Left ventricle myocardium superior (tissue), 1 donor: Measurements from ENCODE around the gene ALDH7A1. TPM values are rescaled to one million over a fixed set of nuclear protein-coding genes. Genes with fewer than 3 reads are reported as not detected.
"Not testable (repeated sequence)": the region's sequence is repeated elsewhere in the genome, so short reads cannot be mapped to it uniquely, and the experiment has no call there.

Experiments
- ATAC-seq: fragments of 200-7000 bp; cut with Tn5 transposase; one replicate; pipeline ENCODE4 v1.9.1; 2020; ENCODE audit warnings: mild to moderate bottlenecking, moderate library complexity
- DNase-seq: peaks from one replicate; pipeline ENCODE4 v3.0.0-alpha.2; 2020
- intact Hi-C: fragments of 100-400 bp; cut with micrococcal nuclease; formaldehyde crosslinking; loops from one replicate; pipeline ENCODE4 v1.11.0; 2022
- long read RNA-seq: library from polyadenylated mRNA; unstranded; transcript quantifications from one replicate; pipeline ENCODE4 v2.0.0, GENCODE V29; 2021
- total RNA-seq: library from RNA; stranded (reverse); fragmentation: NEBNext Ultra II Directional; extraction: Animal tissue kit (Norgen Biotek cat#: 25700); gene quantifications from one replicate; pipeline ENCODE4 v1.2.1, GENCODE V29; 2021
- donor health status: DM: no; HTN: yes; CAD: no; lungs with severe emphysema.

The ALDH7A1 gene
- total RNA-seq, result 33.7 TPM
- long read RNA-seq, full-length matches to known transcripts, result 41 of 47 reads
- long read RNA-seq, partial matches to known transcripts, result 4 of 47 reads
- long read RNA-seq, other reads (novel, unspliced or antisense), result 2 of 47 reads

- peak; percentile 91 for DNase-seq
- ATAC-seq, result peak; percentile 97
- intact Hi-C loops, result no loop called here
These were observed at the start of gene ALDH7A1 for GRCh38 chr5:126594748-126595485. ALDH7A1 (minus strand) TSS chr5:126595219; CDS start chr5:126595198, 21 bp downstream.

- intact Hi-C loops, result no loop called here
- ATAC-seq (no peak), DNase-seq (no peak)
These were observed 46.4 kb upstream of the ALDH7A1 start for GRCh38 chr5:126641387-126641786.

- intact Hi-C loops, result no loop called here
- DNase-seq, result no peak
These were observed 45.8 kb upstream of the ALDH7A1 start for GRCh38 chr5:126640866-126641265.

GRCh38 chr5:126636956-126637355, 41.9 kb upstream of the ALDH7A1 start:
- DNase-seq, result no peak
- no peak for ATAC-seq
- intact Hi-C loops, result no loop called here

More at GRCh38 chr5:126640866-126641265, 45.8 kb upstream of the ALDH7A1 start:
- ATAC-seq, result no peak

- DNase-seq, result no peak
These were observed 40.6 kb upstream of the ALDH7A1 start for GRCh38 chr5:126635585-126635984.

GRCh38 chr5:126633552-126633951, 38.5 kb upstream of the ALDH7A1 start:
- intact Hi-C loops, result no loop called here
- DNase-seq (no peak), ATAC-seq (no peak)

More at GRCh38 chr5:126635585-126635984, 40.6 kb upstream of the ALDH7A1 start:
- no peak for ATAC-seq
- intact Hi-C loops, result no loop called here

GRCh38 chr5:126631920-126632319, 36.9 kb upstream of the ALDH7A1 start:
- DNase-seq (no peak), ATAC-seq (no peak)
- intact Hi-C loops, result no loop called here

- ATAC-seq, result no peak
- intact Hi-C loops, result no loop called here
These were observed 33.1 kb upstream of the ALDH7A1 start for GRCh38 chr5:126628102-126628501.

GRCh38 chr5:126624534-126624933, 29.5 kb upstream of the ALDH7A1 start:
- intact Hi-C loops, result no loop called here
- DNase-seq (no peak), ATAC-seq (no peak)

More at GRCh38 chr5:126628102-126628501, 33.1 kb upstream of the ALDH7A1 start:
- no peak for DNase-seq

GRCh38 chr5:126619781-126620180, 24.8 kb upstream of the ALDH7A1 start:
- DNase-seq, result no peak
- ATAC-seq, result no peak
- intact Hi-C loops, result no loop called here

GRCh38 chr5:126617603-126618002, 22.6 kb upstream of the ALDH7A1 start:
- ATAC-seq, intact Hi-C loops, DNase-seq: not testable (repeated sequence)

- intact Hi-C loops, result no loop called here
- ATAC-seq, result no peak
- DNase-seq, result no peak
These were observed 20.3 kb upstream of the ALDH7A1 start for GRCh38 chr5:126615286-126615685.

- no peak for ATAC-seq
- intact Hi-C loops, result no loop called here
- no peak for DNase-seq
These were observed 19.0 kb upstream of the ALDH7A1 start for GRCh38 chr5:126613941-126614592.

GRCh38 chr5:126610616-126611015, 15.6 kb upstream of the ALDH7A1 start:
- DNase-seq, result no peak
- no peak for ATAC-seq
- intact Hi-C loops, result no loop called here

GRCh38 chr5:126610160-126610559, 15.1 kb upstream of the ALDH7A1 start:
- intact Hi-C loops, result no loop called here
- DNase-seq (no peak), ATAC-seq (no peak)

- intact Hi-C loops, result no loop called here
These were observed 10.5 kb upstream of the ALDH7A1 start for GRCh38 chr5:126605525-126605924.

GRCh38 chr5:126603402-126603991, 8.5 kb upstream of the ALDH7A1 start:
- ATAC-seq (no peak), DNase-seq (no peak)
- intact Hi-C loops, result no loop called here

More at GRCh38 chr5:126605525-126605924, 10.5 kb upstream of the ALDH7A1 start:
- no peak for DNase-seq
- no peak for ATAC-seq

GRCh38 chr5:126600631-126601511, 5.9 kb upstream of the ALDH7A1 start, which contains the start of gene PHAX:
PHAX (plus strand) TSS chr5:126600947; CDS start chr5:126600963, 16 bp downstream.
- peak; percentile 99 for ATAC-seq
- intact Hi-C loops, result no loop called here
- peak; percentile 90 for DNase-seq
